DND-41 (cell line): Measurements from ENCODE around the gene KCNAB1.

Experiments used
- ATAC-seq: fragments of 200-7000 bp; cut with Tn5 transposase; 3 replicates; pipeline ENCODE4 v1.9.1; 2021; ENCODE audit warnings: low read depth; ENCODE audit not compliant: insufficient read depth
- DNase-seq: peaks from one replicate; pipeline ENCODE4 v3.0.0-alpha.2; 2020
- H2AFZ ChIP-seq: 2 replicates; pipeline ENCODE4 v1.6.0; 2012; ENCODE audit warnings: low read depth, low read length
- H3K27ac ChIP-seq: 2 replicates; pipeline ENCODE4 v1.5.1; 2012; ENCODE audit warnings: low read length, inconsistent platforms
- H3K27me3 ChIP-seq: fragments of 200-600 bp; sonication (generic); 2 replicates; pipeline ENCODE4 v1.6.0; 2012; ENCODE audit warnings: low read length, mild to moderate bottlenecking, inconsistent platforms; ENCODE audit not compliant: insufficient read depth, poor library complexity
- H3K36me3 ChIP-seq: 2 replicates; pipeline ENCODE4 v1.5.1; 2012; ENCODE audit warnings: low read length, inconsistent platforms; ENCODE audit not compliant: insufficient read depth
- H3K4me1 ChIP-seq: 2 replicates; pipeline ENCODE4 v1.5.1; 2012; ENCODE audit warnings: mild to moderate bottlenecking, low read length; ENCODE audit not compliant: insufficient read depth
- H3K4me2 ChIP-seq: 2 replicates; pipeline ENCODE4 v1.6.0; 2012; ENCODE audit warnings: mild to moderate bottlenecking, moderate library complexity, low read length, inconsistent platforms; ENCODE audit not compliant: insufficient read depth
- H3K4me3 ChIP-seq, 2 experiments: fragments of 200-600 bp in 1 of 2; shearing (Covaris generic) in 1 of 2; 2 replicates each; pipeline ENCODE4 v1.5.1; 2012 to 2016; ENCODE audit warnings: inconsistent platforms in 2 of 2, low read length in 2 of 2, mild to moderate bottlenecking in 2 of 2, low read depth in 1 of 2, moderate library complexity in 1 of 2
- H3K79me2 ChIP-seq: 2 replicates; pipeline ENCODE4 v1.6.0; 2012; ENCODE audit warnings: low read length, inconsistent platforms; ENCODE audit not compliant: insufficient read depth
- H3K9ac ChIP-seq: 2 replicates; pipeline ENCODE4 v1.6.0; 2012; ENCODE audit warnings: low read depth, mild to moderate bottlenecking, inconsistent platforms, low read length, moderate library complexity
- H3K9me3 ChIP-seq: 2 replicates; pipeline ENCODE4 v1.5.1; 2012; ENCODE audit warnings: low read length, moderate library complexity, mild to moderate bottlenecking, inconsistent platforms; ENCODE audit not compliant: insufficient read depth, severe bottlenecking
- H4K20me1 ChIP-seq: 2 replicates; pipeline ENCODE4 v1.6.0; 2012; ENCODE audit warnings: low read length; ENCODE audit not compliant: insufficient read depth
- EZH2 ChIP-seq: IDR thresholded peaks from 3 replicates; pipeline ENCODE4 v1.6.1; 2012; ENCODE audit warnings: borderline replicate concordance, low read depth, mild to moderate bottlenecking, moderate library complexity, low read length, inconsistent platforms; ENCODE audit not compliant: severe bottlenecking
- TF ChIP-seq, protein P1 (sequence below): IDR thresholded peaks from 2 replicates; pipeline ENCODE4 v1.5.1; 2012; ENCODE audit warnings: borderline replicate concordance, low read length, moderate library complexity, mild to moderate bottlenecking; ENCODE audit not compliant: poor library complexity, severe bottlenecking; ENCODE audit errors: extremely low read depth

Gene KCNAB1

DNA sequence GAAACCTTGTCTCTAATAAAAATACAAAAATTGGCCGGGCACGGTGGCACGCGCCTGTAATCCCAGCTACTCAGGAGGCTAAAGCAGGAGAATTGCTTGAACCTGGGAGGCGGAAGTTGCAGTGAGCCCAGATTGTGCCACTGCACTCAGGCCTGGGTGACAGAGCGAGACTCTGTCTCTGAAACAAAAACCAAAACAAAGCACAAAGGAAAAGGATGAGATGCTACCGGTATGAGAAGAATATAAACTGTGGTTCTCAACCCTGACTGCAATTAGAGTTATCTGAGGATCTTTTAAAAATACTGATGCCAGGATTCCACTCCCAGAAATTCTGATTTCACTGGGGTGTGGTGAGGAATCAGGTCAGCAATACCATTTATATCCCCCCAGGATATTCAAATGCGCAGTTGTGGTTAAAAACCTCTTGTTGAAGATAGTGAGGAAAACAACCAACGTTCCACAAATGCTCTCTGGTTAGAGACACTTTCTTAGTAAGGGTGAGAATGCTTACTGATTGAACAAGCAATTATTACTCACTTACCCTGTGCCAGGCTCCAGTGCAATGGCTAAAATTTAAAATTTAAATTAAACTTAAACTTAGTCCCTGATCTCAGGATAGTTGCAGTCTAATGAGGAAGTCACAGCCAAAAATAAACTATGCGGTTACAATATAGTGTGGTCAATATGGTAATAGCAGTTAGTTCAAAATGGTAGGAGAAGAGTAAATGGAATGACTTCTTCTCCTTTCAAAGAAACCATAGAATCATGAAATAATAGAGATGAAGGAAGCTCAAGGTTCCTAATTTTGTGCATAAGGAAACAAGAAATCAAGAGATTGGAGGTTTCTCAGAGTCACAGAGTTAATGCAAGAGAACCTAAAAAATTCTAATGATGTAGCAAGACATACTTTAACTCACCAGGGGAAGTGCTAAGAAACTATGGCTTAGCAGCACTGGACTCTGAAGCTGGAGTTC, 325.0 kb downstream of the KCNAB1 start:
- H4K20me1 ChIP-seq: no peaks in the 10 kb centered on the region
- no peak overlapping the region for H2AFZ ChIP-seq
- ATAC-seq (no peak), DNase-seq (no peak)
- TF ChIP-seq, protein P1, sequence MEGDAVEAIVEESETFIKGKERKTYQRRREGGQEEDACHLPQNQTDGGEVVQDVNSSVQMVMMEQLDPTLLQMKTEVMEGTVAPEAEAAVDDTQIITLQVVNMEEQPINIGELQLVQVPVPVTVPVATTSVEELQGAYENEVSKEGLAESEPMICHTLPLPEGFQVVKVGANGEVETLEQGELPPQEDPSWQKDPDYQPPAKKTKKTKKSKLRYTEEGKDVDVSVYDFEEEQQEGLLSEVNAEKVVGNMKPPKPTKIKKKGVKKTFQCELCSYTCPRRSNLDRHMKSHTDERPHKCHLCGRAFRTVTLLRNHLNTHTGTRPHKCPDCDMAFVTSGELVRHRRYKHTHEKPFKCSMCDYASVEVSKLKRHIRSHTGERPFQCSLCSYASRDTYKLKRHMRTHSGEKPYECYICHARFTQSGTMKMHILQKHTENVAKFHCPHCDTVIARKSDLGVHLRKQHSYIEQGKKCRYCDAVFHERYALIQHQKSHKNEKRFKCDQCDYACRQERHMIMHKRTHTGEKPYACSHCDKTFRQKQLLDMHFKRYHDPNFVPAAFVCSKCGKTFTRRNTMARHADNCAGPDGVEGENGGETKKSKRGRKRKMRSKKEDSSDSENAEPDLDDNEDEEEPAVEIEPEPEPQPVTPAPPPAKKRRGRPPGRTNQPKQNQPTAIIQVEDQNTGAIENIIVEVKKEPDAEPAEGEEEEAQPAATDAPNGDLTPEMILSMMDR: no peak
- no peak for TF ChIP-seq EZH2
- H3K9me3 ChIP-seq: no peaks in the 10 kb centered on the region
- no peaks in the 10 kb centered on the region for H3K4me1 ChIP-seq
- no peak overlapping the region for H3K9ac ChIP-seq
- no peaks in the 10 kb centered on the region for H3K36me3 ChIP-seq
- H3K27ac ChIP-seq: no peak overlapping the region
- H3K4me2 ChIP-seq: no peak overlapping the region
- H3K27me3 ChIP-seq: peaks cover 16% of the 10 kb centered on the region
- H3K79me2 ChIP-seq: no peaks in the 10 kb centered on the region
- H3K4me3 ChIP-seq: no peak overlapping the region

DNA sequence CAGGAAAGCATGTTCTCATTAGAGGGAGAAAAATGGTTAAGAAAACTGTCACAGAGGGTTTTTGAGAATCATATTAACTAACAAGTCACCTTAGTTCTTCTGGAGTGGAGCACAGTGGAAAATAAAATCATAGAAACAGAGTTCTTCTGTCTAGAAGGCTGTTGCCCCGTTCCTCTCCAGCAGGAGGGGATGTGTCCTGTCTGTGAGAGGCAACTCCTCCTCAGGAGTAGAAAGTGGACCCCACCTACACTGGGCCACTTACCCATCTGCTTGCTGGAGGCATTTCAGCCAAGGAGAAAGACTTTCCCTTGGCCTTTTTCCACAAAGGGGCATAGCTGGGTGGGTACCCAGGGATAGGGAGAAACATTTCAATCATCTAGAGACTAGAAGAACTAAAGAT, 327.9 kb downstream of the KCNAB1 start:
- Histone ChIP-seq H3K36me3 (no peaks in the 10 kb centered on the region), H3K79me2 (no peaks in the 10 kb centered on the region), H3K4me3 (no peak overlapping the region), H3K4me1 (no peaks in the 10 kb centered on the region), H4K20me1 (no peaks in the 10 kb centered on the region), H2AFZ (no peak overlapping the region), H3K27me3 (peaks cover 12% of the 10 kb centered on the region), H3K27ac (no peak overlapping the region), H3K9ac (no peak overlapping the region), H3K4me2 (no peak overlapping the region), H3K9me3 (no peaks in the 10 kb centered on the region)
- DNase-seq (peak; percentile 14), ATAC-seq (peak; percentile 72; the same call in 2 of the 3 replicates)
- TF ChIP-seq EZH2: no peak
- TF ChIP-seq, protein P1: peak; percentile 53

DNA sequence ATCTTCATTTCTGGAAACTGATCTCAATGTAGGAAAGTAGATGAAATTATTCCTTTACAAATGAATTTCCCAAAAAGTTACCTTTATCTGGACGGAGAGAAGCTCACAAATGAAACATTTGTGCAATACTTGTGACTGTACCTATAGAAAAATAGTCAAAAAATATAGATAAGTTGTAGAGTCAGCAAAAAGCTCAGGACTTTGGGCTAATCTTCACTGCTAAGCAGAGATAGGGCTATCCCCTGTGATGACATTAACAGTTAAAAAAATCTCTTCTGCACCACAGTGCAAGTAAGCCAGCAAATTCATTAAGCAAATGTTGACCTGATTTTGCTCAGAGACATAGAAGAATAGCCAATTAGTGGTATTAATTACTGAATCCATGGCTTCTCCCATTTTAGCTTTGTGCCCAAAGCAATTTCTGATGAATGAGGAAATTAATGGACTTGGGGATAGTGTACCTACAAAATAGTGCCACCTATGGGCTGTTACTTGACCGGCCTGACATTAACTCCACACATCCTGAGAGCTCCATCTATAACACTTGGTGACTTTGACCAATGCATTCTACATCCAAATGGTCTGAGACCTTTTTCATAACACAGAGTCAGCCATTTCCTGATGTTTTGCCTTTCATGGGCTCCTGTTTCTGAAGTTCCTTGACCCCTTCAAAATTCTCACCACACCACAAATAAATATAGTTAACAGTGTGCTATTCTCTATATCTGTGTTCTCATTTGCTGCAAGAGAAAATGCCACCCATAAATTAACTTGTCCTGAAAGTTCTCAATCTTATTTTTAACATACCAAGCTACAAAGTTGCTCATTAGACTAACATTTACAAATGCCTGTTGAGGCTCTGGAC, 329.6 kb downstream of the KCNAB1 start:
- Histone ChIP-seq H3K36me3 (no peaks in the 10 kb centered on the region), H3K79me2 (no peaks in the 10 kb centered on the region), H3K9ac (no peak overlapping the region), H3K27ac (no peak overlapping the region), H3K4me2 (no peak overlapping the region), H2AFZ (no peak overlapping the region), H3K4me1 (no peaks in the 10 kb centered on the region), H3K4me3 (no peak overlapping the region), H3K27me3 (peaks cover 11% of the 10 kb centered on the region), H4K20me1 (no peaks in the 10 kb centered on the region), H3K9me3 (no peaks in the 10 kb centered on the region)
- TF ChIP-seq EZH2: no peak
- TF ChIP-seq, protein P1: peak; percentile 63
- no peak for DNase-seq
- ATAC-seq: peak; percentile 69; the same call in 1 of the 3 replicates
